ENCODE results near the gene CCNA2.

Gene CCNA2

GRCh38 chr4:121823505-121824170 is at the start of gene CCNA2:
Gene CCNA2 (minus strand): TSS chr4:121823883. CDS start chr4:121823628, 255 bp downstream.
- peak; percentile 98 for DNase-seq (ENCODE audit: low spot score)

- DNase-seq (ENCODE audit: low spot score): peak; percentile 97
Measured at GRCh38 chr4:121869841-121870822, 46.4 kb upstream of the CCNA2 start, which contains the start of gene BBS7. Gene BBS7 (minus strand): TSS chr4:121870474. CDS start chr4:121870313, 161 bp downstream.

GRCh38 chr4:121863799-121864198 is 40.1 kb upstream of the CCNA2 start:
- no peak for DNase-seq (ENCODE audit: low spot score)

GRCh38 chr4:121861426-121861825 is 37.7 kb upstream of the CCNA2 start:
- no peak for DNase-seq (ENCODE audit: low spot score)

DNA sequence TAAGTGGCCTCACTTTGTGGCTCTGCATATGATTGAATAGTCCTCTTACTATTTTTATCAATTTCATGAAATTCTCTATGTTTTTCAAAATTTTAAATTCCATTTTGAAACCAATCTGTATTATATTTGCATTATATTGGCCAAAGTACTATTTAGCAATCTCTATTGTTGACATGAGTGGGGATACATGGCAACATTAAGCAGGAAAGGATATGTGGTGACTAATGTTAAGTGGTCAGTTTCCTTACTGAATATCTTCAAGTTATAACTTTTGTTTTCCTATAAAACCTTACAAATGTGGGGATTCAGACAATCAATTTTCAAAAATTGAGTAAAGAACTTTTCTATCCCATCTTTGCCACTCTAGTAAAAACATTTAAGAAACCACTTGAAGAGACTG is 36.4 kb upstream of the CCNA2 start:
- no peak for DNase-seq (ENCODE audit: low spot score)

DNA sequence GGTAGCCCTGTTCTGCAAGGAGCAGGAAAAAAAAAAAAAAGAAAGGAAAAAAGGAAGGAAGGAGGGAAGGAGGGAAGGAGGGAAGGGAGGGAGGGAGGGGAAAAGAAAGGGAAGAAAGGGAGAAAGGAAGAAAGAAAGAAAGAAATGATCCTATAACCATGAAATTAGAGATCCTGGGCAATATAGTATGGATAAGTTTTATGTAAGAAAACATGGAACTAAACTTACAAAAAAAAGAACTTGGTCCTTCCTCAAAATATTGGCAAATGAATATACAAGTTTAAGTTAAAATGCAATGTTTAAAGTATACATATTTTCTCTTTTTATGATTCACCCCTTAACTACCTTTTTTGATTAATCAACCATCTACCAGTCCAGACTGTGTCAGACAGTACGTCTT is 27.7 kb upstream of the CCNA2 start:
- DNase-seq (ENCODE audit: low spot score): no peak

DNA sequence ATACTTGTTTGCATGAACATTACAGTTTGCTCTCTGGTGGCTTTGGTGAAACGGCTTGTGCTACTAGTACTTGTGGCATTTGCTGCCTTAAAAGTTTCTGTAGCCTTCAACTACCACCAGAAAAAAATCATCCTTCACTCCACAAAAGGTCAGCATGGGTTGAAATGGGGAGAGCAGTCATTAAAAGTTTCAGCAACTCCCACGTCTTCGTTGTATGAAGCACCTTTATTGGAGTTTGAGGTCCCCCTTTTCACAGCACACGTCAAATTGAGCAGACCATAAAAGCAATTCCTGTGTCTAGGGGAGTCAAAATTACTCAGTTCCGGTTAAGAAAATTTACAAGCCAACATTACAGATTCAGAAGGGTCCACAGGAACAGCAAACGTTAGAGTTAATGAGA is 23.0 kb upstream of the CCNA2 start:
- DNase-seq (ENCODE audit: low spot score): no peak

GRCh38 chr4:121842862-121843261 is 19.2 kb upstream of the CCNA2 start:
- DNase-seq (ENCODE audit: low spot score): no peak

DNA sequence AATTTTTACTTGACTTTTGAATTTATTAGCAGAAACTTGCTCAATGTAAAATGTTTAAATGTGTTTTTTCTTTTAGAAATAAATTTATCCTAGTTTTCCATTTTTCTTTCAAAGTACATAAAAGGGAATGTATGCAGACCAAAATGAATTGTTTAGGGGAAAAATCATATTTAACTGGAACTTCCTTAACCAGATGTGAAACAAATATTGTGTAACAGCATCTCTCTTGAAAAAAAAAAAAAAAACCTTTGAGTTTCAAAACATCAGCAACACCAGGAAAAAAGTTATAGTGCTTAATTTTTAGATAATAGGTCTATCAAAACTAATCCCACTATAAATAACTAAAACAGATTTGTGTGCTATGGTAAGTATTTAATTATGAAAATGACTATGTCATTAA is 14.5 kb upstream of the CCNA2 start:
- no peak for DNase-seq (ENCODE audit: low spot score)

DNA sequence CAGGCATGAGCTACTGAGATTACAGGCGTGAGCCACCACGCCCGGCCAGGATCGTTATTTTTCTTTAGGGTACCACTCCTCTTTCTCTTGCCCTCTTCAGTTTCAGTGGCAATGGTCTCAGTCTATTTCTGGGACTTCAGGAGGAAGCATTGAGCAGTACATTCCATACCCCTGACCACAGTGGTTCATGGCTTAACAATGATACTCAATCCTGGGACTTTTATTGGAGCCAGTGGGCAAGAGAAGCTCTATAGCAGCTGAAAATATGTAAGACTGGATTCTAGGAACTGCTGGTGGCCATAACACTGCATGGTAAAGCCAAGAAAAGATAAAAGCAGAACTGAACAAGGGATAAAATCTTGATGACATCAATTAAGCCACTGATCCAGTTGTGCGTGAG is 5.8 kb upstream of the CCNA2 start:
- DNase-seq (ENCODE audit: low spot score): no peak

GRCh38 chr4:121827853-121828252 is 4.2 kb upstream of the CCNA2 start:
- peak; percentile 28 for DNase-seq (ENCODE audit: low spot score)

DNA sequence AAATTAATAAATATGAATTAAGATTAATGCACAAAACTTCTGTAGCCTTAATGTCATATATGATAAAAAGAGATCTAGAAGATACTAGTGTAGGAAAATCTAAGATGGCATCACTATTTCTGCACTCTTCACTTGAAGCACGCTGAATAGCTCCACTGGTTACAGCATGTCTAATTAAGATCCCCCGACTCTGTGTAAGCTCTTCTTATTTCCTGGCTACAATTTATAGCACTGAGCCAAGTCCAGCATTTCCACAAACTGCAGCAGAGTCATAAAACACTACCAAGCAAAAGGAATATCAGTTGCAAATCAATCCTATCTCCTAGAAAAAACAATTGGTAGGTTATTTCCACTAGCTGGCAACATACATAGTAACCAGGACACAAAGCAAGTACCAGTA is 1.3 kb upstream of the CCNA2 start:
- DNase-seq (ENCODE audit: low spot score): no peak

GRCh38 chr4:121824171-121824527 is 466 bp upstream of the CCNA2 start:
- DNase-seq (ENCODE audit: low spot score): no peak

DNA sequence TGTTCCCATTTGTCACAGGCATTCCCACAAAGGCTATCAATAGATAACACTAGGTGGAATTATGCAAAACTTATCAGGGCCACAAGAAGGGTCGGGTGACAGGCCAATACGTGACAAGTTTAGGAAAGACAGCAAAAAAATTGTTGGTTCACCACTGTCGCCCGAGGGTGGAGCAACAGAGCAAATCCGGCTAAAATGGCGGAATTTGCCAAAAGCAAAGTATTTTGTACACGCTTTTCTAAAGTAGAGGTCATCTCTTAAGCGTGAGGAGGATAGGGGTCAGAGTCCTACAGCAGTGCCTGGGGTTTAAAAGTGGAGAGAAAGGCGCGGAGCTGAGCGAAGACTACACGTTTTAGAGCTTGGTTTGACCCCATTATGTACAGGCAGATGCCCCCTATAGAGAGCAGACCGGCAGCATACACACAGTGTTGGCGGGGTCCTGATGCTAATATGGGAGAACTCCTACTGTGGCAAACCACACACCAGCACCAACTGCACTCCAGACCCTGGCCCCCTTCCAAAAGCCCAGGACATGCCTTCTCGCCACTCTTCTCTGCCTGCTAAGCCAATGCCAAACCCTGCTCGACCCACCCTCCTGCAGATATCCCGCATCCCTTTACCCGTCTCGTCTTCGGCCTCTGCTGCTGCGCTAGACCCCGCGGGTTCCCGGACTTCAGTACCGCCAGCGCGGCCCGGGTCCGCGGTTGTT is 733 bp downstream of the CCNA2 start:
- DNase-seq (ENCODE audit: low spot score): peak; percentile 48

DNA sequence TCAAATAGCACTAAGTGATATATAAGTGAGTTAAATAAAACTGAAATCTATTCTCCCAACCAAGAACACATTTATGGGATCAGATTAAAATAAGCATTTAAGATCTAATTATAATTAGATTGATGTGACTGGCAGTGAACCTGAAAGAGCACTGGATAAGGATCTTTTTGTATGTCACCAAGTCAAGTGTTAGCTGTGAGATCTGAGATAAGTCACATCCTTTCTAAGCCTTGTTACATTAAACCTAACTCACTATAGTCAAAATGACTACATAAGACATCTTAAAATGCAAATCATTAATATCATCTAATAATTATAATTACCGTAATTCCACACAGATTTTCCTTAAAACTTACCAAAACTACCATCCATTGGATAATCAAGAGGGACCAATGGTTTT is 1.6 kb downstream of the CCNA2 start:
- no peak for DNase-seq (ENCODE audit: low spot score)

DNA sequence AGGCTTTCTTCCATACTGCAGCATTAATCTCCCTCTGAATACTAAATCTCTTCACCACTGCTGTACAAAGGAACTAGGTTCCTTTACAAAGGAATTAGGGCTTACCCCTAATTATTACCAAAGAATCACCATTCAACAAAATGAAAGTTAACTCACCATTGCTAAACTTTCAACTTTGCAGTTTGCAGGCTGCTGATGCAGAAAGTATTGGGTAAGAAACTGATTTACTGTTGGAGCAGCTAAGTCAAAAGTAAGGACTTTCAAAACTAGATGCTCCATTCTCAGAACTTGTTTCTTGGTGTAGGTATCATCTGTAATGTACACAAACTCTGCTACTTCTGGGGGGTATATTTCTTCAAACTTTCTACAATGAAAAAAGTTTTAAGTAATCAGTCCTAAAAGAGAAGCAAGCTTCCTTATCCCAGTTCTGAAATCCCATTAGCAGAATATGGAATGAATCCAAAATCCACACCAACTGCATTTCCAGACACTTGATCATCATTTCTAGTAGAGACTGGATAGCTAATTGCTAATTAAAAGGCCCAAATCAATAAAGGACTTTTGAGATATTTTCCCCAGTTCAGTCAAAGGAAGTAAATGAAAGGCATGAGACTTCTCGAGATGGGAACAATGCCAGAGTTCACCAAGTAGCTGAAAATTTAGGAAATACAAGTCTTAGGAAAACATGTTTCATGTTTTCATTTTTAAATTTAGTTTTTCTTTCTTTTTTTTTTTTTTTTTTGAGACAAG is 4.3 kb downstream of the CCNA2 start:
- no peak for DNase-seq (ENCODE audit: low spot score)

DNA sequence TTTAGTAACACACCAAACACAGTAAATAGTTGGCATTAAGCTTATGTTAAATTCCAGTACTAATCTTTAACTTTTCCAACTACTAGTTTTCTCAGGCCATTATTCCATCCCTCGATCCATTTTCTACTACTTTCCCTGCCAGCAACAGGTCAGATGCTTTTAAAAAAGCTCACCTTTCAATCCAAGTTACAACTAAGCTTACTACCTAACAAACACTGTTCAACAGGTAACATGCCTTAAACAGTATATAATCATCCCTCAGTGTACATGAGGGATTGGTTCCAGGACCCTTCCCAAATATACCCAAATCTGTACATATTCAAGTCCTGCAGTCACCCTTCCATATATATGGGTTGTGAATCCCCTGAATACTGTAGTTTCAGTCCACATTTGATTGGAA is 5.5 kb downstream of the CCNA2 start:
- DNase-seq (ENCODE audit: low spot score): no peak

GRCh38 chr4:121817701-121818100 is 6.0 kb downstream of the CCNA2 start:
- DNase-seq (ENCODE audit: low spot score): no peak

DNA sequence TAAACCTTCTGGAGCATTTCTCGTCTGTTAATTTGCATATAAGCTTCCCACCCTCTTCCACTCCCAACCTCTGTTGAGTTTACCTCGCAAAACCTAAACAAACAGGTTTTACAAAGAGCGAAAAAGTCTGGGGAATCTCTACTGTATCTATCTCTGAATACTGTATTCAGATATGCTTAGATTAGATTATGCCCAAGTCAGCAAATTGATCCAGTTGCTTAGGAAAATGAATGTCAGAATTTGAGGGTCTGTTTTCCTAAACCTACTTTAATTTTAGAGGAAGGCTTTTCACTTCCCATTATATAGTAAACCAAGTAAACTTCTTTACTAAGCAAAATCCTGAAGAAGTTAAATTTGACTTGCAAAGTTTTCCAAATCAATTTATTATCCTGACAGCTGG is 6.7 kb downstream of the CCNA2 start:
- no peak for DNase-seq (ENCODE audit: low spot score)

DNA sequence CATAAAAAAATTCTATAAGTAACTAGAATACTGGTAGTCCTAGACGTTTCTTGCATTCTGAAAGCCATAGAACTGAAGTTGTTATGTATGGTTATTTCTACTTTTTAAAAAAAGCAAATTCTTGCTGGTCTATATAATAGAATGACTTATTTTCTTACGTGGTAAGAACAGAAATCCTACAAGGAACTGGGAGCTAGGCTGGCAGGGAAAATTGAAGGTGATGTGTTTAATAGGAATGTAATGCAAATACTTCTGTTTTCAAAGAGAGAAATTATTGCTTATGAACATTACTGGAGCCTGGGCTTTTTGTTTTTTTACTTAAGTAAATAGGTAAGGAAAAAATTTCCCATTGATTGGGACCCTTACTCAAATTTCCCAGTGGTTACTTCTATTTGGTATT is 8.9 kb downstream of the CCNA2 start:
- DNase-seq (ENCODE audit: low spot score): no peak

GRCh38 chr4:121811122-121811521 is 12.6 kb downstream of the CCNA2 start:
- no peak for DNase-seq (ENCODE audit: low spot score)

DNA sequence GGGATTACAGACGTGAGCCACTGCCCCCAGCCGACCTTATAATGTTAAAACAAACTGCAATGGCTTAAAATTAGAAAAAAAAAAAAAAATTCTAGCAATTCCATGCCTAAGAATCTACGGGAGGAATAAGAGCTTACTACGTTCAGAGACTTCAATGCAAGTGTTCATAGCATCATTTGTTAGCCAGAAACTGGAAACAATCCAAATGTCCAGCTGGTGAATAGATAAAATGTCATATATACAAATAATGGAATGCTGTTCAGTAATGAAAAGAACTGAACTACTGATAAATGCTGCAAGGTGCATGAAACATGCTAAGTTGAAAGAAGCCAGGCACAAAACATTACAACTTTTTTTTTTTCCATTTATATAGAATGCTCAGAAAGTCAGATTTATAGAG is 17.3 kb downstream of the CCNA2 start:
- DNase-seq (ENCODE audit: low spot score): no peak
